Kidney tubule cell (primary cell): Measurements from ENCODE around the gene IKZF3.
"Not testable (repeated sequence)": the region's sequence is repeated elsewhere in the genome, so short reads cannot be mapped to it uniquely, and the experiment has no call there.

ENCODE experiments used
- DNase-seq: peaks from one replicate; pipeline ENCODE4 v3.0.0-alpha.2; 2018; ENCODE audit warnings: low spot score

IKZF3 gene

DNA sequence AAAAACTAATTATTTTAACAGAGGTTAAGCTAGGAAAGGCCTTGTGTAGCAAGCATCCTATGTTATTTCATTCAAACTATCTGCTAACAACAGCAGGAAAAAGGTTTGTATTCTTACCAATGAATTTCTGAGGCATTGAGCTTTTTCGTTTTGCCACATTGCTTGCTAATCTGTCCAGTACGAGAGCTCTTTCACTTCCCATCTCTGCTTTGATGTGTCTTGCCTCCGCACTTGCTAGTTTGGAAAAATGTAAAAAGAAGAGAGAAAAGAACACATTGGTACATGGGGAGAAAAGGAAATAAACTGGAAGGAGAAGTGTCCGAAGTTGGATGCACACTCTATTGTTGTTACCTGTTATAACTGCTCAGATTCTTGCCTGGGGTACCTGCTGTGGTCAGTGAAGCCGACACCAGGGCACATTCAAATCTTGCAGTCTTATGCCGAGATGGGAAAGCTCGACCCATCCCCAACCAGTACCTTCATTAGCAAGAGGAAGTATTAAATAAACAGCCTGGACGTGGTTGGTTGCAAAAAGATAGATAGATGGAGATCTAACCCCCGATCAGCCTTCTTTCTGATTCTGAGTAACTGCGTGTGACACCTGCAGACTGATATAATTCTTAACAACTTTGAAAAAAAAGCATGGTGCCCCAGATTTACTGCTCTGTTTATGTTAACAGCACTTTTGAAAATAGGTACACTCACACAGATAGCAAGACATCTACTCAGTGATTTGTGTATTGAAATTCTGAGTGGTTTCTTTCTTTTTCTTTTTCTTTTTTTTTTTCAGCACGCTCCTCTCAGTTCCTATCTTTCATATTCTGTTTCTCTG, 86.4 kb downstream of the IKZF3 start:
- no peak for DNase-seq

DNA sequence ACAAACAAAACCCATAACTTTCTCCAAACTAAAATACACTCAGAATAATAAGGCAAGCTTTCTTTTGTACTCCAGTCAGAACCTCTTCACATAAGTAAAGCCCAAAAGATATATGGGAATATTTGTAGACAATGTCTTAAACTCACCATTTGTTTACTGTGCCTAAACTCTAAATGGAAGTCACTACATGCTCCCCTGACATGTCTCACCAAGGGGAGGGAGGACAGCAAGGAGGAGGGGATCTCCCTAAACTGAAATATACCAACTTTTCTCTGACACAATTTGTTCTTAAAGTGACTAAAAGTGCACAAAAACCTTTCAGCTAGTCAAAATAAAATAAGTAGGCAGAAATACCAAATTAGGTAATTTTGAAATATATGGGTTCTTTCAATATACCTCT, 87.9 kb downstream of the IKZF3 start:
- no peak for DNase-seq

- no peak for DNase-seq
Observed at GRCh38 chr17:39775031-39775430, 89.1 kb downstream of the IKZF3 start.

DNA sequence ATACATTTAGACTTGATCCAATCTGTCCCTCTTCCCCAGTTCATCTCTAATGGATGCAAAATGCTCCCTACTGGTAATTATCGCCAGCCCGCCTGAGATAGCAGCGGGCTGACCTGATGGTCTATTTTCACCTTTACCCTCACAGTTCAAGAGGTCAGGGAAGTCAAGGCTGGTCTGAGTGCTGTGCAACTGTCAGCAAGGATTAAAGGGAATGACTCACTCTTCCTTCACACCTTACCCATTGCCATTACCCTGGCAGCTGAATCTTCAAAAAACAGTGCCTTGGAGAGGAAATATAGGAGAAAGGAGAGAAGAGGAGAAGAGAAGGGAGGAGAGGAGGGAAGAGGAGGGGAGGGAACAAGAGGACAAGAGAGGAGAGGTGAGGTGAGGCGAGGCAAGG, 90.1 kb downstream of the IKZF3 start:
- DNase-seq: no peak

- no peak for DNase-seq
Observed at GRCh38 chr17:39772987-39773934, 90.9 kb downstream of the IKZF3 start.

- no peak for DNase-seq
Observed at GRCh38 chr17:39772415-39772814, 91.7 kb downstream of the IKZF3 start.

DNA sequence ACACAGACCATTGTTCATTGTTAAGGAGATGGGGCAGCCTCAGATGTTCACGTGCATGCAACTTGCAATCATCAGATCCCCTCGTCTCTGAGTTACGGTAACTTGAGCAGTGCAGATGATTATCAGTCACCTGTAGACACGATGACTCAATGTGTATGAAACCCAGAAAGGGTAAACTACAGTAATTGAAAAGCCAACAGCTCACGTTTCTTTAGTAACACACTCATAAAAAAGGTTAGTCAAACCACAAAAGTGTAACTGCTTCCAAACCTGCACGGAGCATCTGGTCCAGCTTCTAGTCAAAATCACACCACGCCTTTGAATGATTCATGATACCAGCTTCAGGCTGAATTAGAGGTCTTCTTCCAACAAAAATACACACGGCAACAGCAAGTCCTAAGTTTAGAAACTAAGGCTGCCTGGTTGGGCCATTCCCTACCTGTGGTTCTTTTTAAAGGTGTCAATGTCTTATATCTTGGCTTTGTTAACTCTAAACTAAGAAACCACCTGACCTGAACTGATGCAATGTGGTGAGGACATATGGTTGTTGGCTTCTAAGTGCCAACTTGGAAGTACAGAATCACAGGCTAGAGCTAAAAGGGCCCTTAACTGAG, 94.0 kb downstream of the IKZF3 start:
- DNase-seq: peak; percentile 70

DNA sequence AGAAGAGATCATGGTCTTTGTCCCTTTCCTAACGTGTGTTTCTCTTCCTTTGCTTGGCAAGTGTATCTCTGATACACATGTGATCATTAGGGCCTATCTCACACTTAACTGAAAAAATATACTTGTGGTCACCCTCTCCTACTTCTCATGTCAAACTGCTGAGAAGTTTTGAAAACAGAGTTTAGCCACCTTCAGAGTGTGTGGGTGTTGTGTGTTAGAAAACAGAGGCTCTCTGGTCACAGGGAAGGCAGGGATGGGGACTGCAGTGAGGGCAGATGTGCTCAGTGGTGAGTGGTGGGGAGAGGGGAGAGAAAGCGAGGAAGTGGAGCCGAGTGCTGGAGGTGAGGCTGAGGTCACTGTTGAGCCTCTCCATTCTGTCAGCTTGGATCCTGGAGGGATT, 97.0 kb downstream of the IKZF3 start:
- DNase-seq: no peak

DNA sequence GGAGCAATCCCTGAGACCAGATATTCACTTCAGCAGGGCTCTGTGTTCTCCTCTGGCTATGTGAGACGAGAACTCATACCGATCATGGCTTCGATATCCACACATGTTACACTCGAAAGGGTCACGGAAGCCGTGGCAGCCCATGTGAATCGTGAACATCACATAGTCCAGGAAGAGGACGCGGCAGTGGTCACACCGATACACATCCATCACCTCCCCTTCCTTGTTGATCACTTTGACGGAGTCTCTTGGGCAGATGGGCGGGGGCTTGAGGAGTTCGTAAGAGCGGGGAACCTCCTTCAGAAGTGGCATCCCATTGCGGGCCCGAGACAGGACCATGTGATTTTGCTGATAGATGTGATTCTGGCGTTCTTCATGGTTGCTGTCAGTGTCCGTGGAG, 98.3 kb downstream of the IKZF3 start:
- DNase-seq: no peak

DNA sequence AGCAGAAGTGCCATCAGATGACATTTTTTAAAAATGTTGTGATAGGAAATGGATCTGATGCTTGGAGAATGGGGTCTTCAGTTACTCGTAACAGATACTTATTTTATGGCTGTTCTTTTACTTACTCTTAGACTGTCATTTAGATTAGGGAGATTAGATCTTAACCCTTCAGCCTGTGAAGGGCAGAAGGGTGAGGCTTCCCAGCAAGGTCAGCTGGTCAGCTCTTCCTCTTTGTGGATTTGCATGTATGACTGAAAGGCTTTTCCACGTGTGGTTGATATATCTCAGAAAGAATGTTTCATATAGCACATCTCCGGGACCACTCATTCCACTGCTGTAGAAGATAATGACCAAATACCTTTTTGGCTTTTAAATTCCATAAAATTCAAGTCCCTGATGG, 98.9 kb downstream of the IKZF3 start:
- no peak for DNase-seq

GRCh38 chr17:39764171-39764570, 99.9 kb downstream of the IKZF3 start:
- not testable (repeated sequence) for DNase-seq

- peak; percentile 31 for DNase-seq
Observed at GRCh38 chr17:39763051-39763820, 100.9 kb downstream of the IKZF3 start.

- DNase-seq: no peak
Observed at GRCh38 chr17:39761861-39762496, 102.1 kb downstream of the IKZF3 start.

DNA sequence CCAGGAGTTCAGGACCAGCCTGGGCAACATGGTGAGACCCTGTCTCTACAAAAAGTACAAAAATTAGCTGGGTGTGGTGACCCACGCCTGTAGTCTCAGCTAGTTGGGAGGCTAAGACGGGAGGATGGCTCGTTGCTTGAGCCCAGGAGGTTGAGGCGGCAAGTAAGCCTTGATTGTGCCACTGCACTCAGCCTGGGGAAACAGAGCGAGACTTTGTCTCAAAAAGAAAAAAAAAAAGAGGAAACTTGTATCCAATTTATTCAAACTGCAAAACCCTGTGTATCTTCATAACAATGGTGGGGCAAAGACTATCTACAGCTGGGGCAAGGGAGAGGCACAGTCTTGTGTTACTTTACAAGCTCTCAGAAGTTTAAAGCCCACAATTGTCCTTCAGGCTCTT, 104.9 kb downstream of the IKZF3 start:
- DNase-seq: no peak

DNA sequence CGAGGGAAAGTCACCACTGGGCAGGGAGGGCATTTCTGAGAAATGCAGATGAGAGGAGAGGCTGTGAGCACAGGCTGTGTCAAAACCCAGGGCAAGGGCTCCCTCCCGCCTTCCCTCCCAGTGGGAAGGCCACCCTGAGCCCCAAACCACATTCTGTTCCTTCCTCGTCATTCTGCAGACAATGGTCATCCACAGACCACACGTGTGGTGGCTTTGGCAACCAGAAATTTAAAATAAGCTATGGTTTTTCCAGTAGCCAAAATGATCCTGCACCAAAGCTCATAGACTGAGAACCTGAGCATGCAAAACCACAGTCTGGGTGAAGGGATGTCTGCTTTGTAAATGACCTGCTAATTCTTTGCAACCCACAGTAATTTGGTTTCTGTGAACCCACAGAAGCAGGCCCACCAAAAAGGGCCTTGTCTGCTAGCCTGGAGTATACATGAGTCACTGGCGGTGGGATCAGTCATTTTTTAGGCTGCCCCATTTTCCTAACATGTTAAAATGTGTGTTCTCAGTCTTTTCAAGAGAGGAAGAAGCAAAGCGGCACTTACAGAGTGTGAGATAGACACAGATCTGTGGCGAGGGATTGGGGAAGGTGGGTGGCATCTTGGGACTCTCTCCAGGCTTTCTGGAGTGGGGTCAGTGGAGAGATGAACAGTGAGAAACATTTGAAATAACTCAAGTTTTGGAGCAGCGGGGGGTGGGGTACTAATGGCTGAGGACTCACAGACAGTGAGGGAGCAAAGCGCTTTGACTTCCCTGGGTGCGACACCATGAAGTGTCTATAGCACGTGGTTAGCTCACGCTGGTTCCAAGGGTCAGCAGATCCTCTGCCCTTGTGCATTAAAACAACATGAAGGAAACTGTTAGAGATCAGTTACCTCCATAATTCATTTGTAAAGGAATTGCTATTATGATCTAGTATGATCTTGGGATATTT, 105.9 kb downstream of the IKZF3 start:
- DNase-seq: no peak

DNA sequence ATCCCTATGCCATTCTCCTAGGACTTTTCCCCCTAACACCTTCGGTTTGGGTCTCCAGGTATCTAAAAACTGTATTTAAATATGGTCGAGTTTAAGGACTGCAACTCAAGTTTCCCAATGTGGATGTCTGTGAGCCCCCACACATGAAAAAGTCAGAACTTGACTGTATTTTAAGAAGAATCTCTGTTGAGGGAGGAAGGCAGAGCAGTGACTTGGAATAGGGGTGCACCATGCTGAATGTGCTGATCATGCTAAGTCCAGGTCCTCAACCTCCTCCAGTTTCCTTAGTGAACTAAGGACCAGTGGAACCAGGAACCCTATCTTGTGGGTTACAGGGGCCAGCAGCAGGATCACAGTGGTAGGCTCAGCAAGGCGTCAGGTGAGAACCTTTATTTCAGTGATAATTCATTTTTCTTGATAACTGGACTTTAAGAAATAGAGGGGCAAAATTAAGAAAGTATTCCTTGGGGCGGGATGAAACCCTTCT, 106.9 kb downstream of the IKZF3 start:
- DNase-seq: no peak

- DNase-seq: no peak
Observed at GRCh38 chr17:39756380-39757079, 107.6 kb downstream of the IKZF3 start.

DNA sequence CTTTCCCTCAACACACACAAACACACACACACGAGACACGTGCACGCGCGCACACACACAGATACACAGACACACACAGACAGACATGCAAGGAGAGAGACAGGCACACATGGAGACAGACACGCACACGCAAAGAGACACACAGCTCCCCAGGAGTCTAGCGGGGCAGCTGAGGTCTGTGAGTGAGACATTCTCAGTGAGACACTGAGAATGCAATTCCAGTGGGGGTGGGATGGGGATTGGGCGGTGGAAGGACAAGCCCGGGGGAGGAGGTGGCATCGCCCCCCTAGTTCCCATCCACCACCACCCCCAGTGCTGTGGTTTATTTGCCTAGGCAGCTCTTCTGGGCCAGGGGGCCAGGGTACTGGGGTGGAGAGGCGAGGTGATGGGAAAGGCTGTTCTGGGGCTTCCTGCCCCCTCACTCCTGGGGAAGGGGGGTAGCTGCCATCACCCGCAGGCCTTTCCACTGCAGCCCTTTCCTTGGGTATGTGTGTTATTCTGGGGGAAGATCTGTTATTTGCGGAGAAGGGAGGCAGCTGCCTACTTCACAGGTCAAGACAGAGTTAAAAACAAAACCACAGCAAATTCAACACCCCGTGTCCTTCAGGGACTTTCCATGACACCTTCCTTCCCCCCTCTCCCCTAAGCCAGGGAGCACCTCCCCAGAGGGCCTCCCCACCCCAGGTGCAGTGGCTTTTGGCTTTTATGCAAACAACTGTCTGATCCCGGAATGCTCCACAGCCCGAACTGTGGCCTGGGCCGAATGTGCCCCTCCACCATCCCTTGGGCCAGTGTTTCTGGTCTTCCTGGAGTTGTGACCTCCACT, 108.3 kb downstream of the IKZF3 start:
- peak; percentile 36 for DNase-seq
